ENCODE measurements around the gene ANGEL2.
"Not testable (repeated sequence)": the region's sequence is repeated elsewhere in the genome, so short reads cannot be mapped to it uniquely, and the experiment has no call there.

ANGEL2 gene

DNA sequence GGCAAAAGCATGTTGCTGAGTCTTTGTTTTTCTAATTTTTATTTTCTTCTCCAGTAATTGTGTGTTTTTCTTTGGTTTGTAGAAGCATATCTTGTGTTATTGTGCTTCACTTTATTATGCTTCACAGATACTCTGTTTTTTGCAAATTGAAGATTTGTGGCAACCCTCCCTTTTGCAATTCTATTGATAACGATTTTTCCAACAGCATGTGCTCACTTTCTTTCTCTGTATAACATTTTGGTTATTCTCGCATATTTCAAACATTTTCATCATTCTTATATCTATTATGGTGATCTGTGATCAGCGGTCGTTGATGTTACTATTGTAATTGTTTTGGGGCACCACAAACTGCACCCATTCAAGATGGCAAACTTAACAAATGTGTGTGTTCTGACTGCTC, 3.8 kb upstream of the ANGEL2 start:
- DNase-seq (ENCODE audit: low spot score) = no peak

- no peak for DNase-seq (ENCODE audit: low spot score)
Measured at GRCh38 chr1:213017447-213018273, 2.0 kb upstream of the ANGEL2 start.

DNA sequence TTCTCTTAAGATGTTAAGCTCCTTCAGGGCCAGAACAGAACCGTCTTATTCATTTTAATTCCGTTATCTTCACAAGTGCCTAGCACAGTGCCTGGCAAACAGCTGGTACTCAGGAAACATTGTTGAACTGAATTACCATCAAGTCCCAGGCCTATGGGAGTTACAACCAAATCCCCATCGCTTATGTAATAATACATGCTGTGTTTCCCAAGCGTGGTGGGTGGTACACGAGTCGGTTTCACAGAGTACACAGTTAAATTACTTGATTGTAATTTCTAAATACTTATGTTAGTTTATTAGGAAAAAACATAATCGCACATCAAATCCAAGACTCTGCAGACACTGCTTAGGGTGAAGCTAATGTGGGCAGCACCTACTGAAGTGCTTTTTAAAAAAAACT, 1.0 kb downstream of the ANGEL2 start:
- no peak for DNase-seq (ENCODE audit: low spot score)

DNA sequence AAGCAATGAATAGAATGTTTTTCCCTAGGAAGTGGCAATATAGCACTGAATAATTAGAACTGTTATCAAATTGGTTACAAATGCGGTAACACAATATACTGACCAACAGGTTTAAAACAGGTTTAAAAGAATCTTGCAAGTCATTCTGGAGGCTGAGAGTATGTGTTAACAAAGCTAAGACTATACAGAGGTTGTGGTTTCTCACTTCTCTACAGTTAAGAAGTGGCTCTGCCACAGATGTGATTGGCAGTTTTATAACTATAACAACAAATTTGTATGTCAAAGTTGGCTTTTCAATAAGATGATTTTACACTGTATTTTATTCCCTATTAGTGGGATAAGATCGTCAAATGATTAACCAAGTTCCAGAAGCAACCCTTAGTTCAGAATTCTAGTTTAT, 7.1 kb downstream of the ANGEL2 start:
- DNase-seq (ENCODE audit: low spot score) = no peak

DNA sequence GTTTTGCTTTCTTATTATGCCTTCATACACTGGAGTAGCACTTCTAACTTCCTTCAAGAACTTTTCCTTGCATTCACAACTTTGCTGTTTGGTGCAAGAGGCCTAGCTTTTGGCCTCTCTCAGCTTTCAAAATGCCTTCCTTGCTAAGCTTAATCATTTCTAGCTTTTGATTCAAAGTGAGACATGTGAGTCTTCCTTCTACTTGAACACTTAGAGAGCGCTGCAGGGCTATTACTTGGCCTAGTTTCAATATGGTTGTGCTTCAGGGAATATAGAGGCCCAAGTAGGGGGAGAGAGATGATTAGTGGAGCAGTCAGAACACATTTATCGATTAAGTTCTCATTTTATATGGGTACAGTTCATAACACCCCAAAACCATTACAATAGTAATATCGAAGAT, 12.4 kb downstream of the ANGEL2 start:
- no peak for DNase-seq (ENCODE audit: low spot score)

GRCh38 chr1:212994926-212995325, 20.7 kb downstream of the ANGEL2 start:
- DNase-seq (ENCODE audit: low spot score) = no peak

GRCh38 chr1:212993960-212994359, 21.7 kb downstream of the ANGEL2 start:
- not testable (repeated sequence) for DNase-seq (ENCODE audit: low spot score)

- DNase-seq (ENCODE audit: low spot score) = no peak
Measured at GRCh38 chr1:212990276-212990675, 25.4 kb downstream of the ANGEL2 start.

- no peak for DNase-seq (ENCODE audit: low spot score)
Measured at GRCh38 chr1:212987702-212988322, 27.9 kb downstream of the ANGEL2 start.

- DNase-seq (ENCODE audit: low spot score) = no peak
Measured at GRCh38 chr1:212986551-212986950, 29.1 kb downstream of the ANGEL2 start.

GRCh38 chr1:212984522-212985291, 31.0 kb downstream of the ANGEL2 start:
- no peak for DNase-seq (ENCODE audit: low spot score)

- no peak for DNase-seq (ENCODE audit: low spot score)
Measured at GRCh38 chr1:212983482-212983881, 32.2 kb downstream of the ANGEL2 start.

DNA sequence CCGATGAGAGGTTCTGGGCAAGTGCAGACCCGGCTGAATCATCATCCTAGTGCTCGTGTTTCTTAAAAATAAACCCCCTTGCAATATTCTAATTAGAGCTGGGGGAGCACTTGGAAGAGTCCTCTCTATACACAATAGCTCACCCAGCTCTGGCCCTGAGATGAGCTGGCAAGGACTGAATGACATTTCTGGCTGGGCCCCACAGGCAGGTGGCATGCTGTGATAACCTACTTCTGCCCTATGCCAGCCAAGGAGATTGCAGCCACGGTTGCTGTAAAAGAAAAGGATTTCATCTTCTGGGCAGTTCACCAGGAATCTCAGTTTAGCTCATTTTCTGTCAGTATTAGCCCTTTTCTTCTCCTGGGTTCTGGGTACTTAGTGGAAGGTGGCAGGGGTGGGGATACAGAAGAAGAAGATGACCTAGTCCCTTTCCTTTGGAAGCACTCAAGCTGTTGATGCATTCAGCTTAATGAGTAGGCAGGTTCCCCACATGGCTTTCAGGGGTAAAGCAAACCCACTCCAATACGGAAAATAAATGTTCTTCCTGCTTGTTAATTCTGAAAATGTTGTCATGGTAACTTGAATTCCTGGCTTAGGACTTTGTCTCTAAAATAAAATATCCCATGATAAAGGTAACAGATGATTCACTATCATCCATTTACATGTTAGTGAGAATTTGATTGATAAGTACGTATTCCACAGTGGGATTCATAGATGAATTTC, 33.1 kb downstream of the ANGEL2 start:
- DNase-seq (ENCODE audit: low spot score) = no peak

DNA sequence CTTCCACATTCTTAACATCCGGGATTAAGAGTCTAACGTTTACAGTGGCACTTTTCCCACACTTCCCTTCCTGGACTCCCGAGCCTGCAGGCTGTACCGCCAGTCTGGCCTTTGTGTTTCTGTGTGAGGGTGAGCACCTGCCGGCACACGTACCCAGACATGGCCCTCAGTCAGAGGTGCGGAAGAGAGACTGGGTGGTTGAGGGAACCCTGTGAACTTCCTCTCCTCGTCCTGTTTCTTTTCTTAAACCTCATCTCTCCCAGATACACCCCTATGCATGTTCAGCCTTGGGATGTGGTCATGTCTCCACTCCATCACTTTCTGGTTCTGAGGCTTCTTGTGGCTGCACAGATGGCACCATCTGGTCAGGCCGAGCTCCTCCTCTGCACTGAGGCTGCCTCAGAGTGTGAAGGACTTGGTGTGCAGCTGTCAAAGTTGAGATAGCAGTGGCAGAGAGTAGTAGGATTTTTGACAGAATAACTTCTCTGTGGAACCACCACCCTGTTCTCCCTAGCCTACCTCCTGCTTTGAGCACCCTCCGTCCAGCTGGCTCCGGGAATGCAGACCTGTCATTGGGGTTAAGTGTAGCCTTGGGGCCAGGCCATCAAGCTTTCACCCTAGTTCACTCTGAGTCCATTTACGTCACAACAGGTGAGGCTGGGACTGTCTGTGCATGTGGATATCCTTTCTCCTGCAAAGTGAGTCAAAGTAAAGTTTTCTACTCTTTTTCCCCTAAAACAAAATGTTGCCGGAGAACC, 33.9 kb downstream of the ANGEL2 start:
- DNase-seq (ENCODE audit: low spot score) = no peak

DNA sequence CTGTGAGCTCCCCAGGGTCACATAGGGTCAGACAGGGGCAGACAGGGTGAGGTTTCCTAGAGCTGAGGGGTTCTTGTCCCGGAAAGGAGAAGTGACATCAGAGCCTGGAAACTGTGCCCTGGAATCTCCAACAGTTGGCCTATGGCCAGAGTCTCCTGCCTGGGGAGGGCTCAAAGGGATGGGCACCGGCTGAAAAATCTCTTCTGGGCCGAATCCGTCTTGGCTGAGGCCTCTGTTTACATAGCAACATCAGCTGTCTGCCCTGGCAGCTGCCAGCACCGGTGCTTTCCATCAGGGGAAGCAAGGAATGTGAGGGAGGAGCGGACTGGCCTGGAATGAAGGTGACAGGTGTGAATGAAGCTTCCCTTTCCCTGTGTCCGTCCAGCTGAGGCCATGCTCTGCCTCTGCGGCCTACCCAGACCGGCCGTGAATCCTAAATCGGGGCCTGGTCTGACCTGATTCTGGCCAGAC, 34.6 kb downstream of the ANGEL2 start:
- DNase-seq (ENCODE audit: low spot score) = no peak

- DNase-seq (ENCODE audit: low spot score) = no peak
Measured at GRCh38 chr1:212980123-212980785, 35.4 kb downstream of the ANGEL2 start.

DNA sequence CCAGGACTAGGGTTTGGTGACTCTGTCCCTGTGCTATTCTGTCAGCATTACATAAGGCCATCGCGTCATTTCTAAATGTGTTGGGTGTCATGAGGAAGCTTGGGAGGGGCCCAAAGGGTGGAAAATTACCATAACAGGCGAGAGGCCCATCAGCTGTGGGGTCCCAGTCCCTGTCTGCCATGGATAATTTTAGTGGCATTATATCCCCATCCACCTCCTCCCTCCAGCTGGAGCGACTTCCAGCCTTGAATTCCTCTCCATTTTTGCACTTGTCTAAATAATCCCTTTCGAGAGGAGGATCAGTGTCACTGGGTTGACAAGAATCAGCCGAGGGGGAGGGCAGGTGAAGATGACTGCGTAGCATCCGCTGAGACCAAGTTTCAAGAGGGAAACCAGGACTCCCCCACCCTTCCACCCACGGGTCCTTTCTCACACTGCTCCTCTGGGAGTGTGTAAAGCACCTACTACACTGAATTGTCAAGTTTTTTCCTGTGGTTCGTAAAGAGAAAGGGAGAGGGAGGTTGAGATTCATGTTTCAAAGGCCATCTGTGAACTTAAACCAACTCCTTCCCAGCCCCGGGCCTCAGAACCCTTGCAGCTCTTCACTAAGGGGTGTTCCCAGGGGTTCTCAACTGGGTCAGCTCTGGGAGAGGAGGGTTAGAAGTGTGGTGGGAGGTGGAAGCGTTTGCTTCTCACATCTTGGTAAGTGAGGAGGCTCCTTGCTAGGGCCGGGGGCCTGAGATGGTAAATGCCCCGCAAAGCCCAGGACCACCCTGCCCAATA, 36.1 kb downstream of the ANGEL2 start:
- no peak for DNase-seq (ENCODE audit: low spot score)

- no peak for DNase-seq (ENCODE audit: low spot score)
Measured at GRCh38 chr1:212977781-212978645, 37.7 kb downstream of the ANGEL2 start.

DNA sequence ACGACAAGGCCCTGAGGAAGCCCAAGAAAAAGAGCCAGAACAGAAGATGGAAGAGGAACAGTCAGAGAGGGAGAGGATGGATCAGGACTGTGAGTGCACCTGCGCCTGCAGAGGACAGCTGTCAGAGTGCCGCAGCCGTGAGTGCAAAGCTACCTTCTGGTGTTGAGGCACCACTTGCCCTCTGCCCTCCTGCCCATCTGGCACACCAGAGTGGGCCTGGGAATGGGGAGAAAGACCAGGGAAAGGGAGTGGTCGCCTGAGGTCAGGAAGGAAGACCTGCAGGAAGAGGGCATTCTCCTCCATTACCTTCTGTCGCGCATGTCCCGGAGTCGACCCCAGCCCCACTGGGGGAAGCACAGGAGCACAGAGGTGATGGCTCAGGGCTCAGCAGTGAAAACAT, 39.1 kb downstream of the ANGEL2 start:
- DNase-seq (ENCODE audit: low spot score) = no peak
